ENCODE data around the gene ADCK1.

- TF ChIP-seq EZH2 (IDR thresholded peaks at IDR 0.05; ENCODE audit: borderline replicate concordance, low read depth, low read length, poor library complexity, severe bottlenecking) (no peak), CTCF (conservative IDR thresholded peaks at IDR 0.05; ENCODE audit: low read depth, low read length) (no peak)
These were observed 49.8 kb downstream of the ADCK1 start for GRCh38 chr14:77849711-77850110.

All from A673 (cell line).